Globus pallidus (tissue), 1 donor: ENCODE results near the gene ZFYVE9.
"Not testable (repeated sequence)": the region's sequence is repeated elsewhere in the genome, so short reads cannot be mapped to it uniquely, and the experiment has no call there.

Experiments
- DNase-seq: peaks from one replicate; pipeline ENCODE4 v3.0.0-alpha.2; 2015; ENCODE audit warnings: low spot score

Gene ZFYVE9

DNA sequence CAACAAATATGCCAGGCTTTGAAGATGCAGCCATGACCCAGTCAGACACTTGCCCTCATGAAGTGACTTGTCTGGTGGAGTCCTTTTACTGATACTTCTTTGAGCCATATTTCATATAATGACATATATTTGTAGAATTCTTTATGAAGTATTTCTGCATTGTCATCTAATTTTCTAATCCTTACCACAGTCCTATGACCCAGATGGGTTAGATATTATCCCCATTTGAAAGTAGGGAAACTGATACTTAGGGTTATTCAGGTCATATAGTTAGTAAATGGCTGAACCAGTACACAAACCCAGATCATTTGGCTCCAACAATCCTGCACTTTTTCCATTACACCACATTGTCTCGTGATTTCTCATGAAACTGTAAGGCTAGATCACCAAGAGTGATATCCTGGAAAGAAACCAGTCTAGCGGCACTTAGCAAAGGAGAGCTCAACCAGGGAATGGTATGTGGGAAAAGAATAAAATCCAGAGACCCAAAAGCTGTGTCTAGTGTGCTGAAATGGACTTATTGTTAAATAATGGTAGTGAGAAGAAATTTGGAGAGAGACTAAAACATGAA is 49.6 kb downstream of the ZFYVE9 start:
- no peak for DNase-seq

DNA sequence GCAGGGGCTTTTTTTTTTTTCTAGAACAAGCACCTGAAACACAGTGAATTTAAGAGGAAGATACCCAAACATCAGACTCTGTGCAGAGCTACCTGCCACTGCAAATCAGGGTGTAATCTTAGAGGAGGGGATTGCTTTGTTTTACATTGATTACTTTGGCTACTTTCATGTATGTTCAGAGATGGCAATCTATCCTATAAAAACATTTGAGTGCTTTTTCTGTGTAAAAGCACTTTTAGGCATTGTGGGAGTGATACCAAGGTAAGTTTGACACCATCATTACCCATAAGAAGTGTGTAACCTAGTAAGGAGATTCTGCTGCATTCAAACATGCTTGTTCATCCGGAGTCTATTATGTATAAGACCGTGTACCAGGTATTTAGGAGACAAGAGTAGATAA is 50.1 kb downstream of the ZFYVE9 start:
- DNase-seq: no peak

DNA sequence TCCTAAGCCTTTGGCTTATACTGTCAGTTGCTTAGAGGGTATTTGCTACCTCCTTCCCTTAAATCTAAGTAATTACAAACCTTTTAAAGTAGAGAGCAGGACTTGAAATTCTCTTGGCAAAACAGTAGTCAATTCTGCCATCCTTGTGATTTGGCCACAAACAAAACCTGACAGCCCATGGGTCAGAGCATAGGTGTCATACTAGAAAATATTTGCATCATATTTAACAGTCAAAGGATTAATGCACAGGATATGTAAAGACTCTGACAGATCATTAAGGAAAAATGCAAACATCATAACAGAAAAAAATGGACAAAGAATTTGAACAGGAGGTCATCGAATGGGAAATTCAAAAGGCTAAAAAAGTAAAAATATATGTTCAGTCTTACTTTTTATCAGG is 50.5 kb downstream of the ZFYVE9 start:
- DNase-seq: no peak

DNA sequence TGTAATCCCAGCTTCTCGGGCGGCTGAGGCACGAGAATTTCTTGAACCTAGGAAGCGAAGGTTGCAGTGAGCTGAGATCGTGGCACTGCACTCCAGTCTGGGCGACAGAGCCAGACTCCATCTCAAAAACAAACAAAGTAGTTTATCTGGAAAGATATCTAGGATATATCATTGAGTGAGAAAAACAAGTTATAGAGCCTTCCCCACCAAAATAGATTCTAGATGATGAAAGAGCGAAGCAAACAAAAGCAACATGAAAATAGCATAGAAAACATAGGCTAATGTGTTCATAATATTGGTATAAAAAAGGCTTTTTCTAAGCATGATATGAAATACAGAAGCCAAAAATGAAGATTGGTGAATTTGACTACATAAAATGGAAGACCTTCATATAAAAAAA is 52.1 kb downstream of the ZFYVE9 start:
- DNase-seq: no peak

DNA sequence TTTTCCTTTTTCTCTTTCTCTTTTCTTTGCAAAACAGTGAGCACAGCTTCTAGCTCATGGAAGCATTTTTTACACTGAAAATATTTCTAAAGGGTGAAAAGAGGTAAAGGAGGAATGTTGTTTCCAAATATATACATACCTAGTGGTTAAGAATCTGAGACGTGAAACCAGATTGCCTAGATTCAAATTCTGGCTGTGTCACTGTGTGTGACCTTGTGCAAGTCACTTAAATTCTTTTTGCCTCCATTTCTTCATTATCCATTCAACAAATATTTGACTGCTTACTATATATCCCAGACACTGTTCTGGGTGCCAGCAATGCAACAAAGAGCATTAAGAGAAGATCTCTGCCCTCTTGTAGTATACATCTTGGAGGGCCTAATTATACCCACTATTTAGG is 53.3 kb downstream of the ZFYVE9 start:
- DNase-seq: no peak

DNA sequence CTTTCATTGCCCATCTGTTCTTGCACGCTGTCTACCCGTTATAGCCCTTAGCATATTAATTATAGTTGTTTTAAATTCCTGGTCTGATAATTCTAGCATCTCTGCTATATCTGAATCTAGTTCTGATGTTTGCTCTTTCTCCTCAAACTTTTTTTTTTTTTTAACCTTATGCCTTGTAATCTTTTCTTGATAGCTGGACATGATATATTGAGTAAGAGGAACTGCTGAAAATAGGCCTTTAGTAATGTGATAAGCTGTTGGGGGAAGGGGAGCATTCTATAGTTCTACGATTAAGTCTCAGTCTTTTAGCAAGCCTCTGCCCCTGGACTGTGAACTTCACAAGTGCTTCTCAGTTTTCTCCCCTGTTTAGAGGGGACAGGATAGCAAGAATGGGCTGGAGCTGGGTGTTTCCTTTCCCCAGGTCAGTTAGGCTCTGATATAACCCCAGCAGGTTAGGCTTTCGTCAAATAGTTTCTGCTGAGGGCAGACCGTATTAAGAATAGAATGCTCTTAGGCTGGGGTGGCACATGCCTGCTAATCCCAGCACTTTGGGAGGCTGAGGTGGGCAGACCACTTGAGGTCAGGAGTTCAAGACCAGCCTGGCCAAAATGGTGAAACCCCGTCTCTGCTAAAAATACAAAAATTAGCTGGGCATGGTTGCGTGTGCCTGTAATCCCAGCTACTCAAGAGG is 62.2 kb downstream of the ZFYVE9 start:
- DNase-seq: no peak

DNA sequence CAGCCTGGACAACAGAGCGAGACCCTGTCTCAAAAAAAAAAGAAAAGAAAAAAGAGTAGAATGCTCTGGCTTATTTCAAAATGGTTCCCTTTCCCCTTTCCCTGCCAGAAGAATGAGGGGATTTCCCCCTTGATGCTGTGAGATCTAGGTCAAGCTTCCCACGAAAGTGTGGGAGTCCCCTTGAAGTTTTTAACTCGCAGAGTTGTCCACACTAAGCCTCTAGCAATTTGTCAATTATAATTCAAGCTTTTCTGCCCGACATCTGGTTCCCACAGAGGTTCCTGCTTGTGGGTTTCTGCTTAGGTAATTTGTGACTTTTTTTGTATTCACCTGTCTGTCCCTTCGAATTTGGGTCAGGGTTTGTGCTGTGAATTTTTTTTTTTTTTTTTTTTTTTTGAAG is 62.8 kb downstream of the ZFYVE9 start:
- no peak for DNase-seq

DNA sequence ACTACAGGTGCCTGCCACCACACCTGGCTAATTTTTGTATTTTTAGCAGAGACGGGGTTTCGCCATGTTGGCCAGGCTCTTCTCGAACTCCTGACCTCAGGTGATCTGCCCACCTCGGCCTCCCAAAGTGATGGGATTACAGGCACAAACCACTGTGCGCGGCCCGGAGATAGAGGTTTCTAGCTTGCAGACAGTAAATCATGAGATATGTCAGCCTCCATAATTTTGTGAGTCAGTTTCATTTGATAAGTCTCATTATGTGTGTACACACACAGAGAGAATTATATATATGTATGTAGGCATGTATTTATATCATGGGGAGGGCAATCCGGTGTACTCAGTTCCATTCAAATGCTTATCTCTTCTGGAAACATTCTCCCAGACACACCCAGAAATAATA is 64.8 kb downstream of the ZFYVE9 start:
- DNase-seq: not testable (repeated sequence)

DNA sequence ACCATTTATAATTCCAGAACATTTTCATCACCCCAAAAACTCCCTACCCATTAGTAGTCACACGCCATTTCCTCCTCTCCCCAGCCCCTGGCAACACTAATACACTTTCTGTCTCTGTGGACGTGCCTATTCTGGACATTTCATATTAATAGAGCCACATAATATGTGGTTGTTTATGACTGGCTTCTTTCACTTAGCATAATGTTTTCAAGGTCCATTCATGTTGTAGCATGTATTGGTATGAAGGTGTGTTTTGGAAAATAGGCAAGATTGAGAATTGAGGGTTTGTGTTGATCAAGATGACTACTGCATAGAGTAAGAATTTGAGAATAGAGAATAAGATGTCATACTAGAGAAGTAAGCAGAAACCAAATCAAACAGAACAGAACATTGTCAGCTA is 67.5 kb downstream of the ZFYVE9 start:
- DNase-seq: no peak

DNA sequence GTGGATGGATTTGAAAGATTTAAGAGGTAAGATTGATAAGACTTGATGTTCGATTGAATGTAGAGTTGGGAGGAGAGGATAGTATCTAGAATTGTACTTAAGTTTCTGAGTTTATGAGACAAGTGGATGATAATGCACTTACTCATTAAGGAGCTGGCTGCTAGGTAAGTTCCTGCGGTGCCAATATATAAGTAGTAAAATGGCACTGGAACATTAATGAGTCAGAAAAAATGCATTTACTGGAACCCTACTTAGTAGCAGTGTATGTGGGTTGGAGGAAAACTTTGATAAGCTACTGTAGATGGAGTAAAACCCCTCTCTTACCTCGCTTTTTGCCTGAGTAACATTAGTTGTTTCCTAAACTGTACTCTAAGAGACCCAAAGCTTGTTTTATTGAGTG is 68.2 kb downstream of the ZFYVE9 start:
- no peak for DNase-seq

DNA sequence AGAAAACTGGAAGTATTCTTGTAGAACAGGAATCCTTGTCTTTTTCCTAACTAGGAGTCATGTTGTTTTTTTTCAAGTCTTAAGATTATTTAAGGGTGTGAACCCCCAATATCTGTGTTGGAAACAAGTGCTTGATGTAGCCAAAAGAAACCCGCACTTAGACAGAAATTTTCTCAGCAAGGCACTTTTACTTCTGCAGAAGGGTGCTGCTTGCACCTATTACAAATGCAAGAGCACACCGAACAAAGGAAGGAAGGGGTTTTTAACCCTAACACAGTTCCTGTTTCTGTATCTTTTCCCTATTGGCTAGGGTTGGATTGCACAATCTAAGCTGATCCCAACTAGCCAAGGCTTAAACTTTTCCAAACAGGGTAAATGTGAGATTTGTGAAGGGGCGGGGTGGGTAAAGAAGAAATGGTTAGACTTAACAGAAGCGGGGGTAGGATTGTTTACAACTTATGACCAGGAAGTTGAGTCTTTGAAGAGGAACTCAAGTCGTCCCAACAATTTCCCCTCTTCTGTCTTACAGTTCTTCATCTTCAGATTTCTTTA is 75.1 kb downstream of the ZFYVE9 start:
- DNase-seq: no peak

DNA sequence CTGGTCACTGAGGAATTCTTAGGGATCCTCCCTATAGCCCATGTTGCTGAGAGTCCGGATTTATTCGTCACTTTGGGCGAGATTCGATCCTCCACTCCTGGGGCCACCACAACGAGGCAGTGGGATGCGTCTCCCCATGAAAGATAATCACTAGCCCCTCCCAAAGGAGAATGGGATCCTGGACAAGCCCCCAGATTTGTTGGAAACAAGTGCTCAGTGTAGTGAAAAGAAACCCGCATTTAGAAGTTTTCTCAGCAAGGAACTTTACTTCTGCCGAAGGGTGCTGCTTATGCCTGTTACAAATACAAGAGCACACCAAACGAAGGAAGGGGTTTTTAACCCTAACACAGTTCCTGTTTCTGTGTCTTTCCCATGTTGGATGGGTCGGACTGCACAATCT is 83.3 kb downstream of the ZFYVE9 start:
- no peak for DNase-seq

DNA sequence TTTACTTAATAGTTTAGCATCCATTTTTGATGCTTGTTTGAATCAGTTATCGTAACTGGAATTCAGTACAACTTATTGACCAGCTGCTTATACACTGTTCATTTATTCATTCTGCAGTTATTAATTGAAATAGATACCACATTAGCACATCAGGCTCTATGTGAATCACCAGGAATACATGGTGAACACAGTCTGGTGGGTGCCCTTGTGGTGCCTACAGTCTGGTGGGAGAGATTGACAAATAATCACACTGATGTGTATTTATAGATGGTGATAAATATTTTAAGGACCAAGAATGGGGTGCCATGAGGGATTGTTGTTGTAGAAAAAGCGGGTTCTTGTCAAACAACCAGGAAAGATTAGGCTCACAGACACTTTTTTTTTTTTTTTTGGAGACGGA is 87.6 kb downstream of the ZFYVE9 start:
- no peak for DNase-seq

DNA sequence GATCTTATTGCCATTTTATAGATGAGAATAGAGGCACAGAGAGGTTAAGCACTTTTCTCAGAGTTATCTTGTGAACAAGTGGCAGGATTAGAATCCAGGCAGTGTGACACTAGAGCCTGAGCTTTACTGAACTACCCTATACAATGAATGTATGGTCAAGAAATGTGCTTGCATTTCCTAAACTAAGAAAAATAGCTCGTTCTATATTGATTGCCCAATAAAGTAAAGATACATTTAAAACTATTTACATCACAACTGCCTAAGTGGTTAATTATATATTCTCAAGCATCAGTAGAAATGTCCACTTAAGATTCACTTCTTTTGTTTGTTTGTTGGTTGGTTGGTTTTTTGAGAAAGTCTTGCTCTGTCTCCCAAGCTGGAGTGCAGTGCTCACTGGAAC is 91.6 kb downstream of the ZFYVE9 start:
- no peak for DNase-seq

DNA sequence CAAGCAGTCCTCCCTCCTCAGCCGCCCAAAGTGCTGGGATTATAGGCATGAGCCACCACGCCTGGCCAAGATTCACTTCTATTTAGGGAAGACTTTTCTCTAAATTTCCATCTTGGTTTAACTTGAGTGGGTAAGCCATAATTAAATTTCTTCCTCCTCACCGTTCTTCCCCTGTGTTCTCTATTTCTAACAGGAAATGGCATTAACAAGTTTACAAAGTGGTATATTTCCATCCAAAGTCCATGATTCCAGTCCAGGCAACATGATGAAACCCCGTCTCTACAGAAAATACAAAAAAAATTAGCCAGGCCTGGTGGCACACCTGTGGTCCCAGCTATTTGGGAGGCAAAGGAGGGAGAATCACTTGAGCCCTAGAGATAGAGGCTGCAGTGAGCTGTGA is 92.1 kb downstream of the ZFYVE9 start:
- no peak for DNase-seq

DNA sequence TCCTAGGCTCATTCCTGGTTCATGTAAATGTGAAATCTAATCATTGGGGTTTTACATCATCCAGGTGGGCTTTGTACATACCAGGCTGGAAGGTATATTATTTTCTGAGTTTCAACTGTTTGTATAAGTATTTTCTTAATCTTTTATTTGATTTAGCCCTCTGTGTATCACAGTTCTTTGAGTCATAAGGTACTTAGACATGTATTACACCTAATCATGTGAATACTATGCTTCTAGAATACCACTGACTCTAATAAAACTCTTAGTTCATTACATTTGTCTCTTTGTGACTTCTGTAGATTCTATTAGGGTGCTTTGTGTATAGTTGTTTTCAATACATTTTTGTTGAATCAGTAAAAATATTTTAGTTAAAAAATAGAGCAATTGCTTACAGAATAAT is 92.8 kb downstream of the ZFYVE9 start:
- DNase-seq: no peak

DNA sequence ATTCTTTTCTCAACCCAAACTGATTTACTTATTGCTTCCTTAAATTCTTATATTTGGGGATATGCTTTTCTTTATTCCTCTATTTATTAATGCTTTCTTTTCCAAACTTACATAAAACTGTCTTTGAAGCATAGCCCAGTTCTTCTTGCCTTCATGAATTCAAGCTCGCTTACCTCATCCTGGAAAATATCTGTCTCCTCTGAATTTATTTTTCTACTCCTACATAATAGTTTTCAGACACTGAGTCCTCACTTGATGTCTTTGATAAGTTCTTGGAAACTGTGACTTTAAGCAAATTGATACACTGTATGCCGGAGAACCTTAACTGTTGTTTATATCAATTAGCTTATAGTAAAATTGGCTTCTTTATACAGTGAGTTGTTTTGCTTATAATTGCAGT is 93.8 kb downstream of the ZFYVE9 start:
- no peak for DNase-seq

DNA sequence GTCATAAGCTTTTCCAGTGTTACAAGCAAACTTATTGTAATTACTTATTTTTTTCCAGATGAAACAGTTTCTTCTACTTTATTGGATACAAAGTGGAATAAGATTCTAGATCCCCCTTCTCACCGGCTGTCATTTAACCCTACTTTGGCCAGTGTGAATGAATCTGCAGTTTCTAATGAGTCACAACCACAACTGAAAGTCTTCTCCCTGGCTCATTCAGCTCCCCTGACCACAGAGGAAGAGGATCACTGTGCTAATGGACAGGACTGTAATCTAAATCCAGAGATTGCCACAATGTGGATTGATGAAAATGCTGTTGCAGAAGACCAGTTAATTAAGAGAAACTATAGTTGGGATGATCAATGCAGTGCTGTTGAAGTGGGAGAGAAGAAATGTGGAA is 95.5 kb downstream of the ZFYVE9 start:
- DNase-seq: no peak

DNA sequence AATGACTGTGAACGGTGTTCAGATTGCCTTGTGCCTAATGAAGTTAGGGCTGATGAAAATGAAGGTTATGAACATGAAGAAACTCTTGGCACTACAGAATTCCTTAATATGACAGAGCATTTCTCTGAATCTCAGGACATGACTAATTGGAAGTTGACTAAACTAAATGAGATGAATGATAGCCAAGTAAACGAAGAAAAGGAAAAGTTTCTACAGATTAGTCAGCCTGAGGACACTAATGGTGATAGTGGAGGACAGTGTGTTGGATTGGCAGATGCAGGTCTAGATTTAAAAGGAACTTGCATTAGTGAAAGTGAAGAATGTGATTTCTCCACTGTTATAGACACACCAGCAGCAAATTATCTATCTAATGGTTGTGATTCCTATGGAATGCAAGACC is 96.6 kb downstream of the ZFYVE9 start:
- no peak for DNase-seq

DNA sequence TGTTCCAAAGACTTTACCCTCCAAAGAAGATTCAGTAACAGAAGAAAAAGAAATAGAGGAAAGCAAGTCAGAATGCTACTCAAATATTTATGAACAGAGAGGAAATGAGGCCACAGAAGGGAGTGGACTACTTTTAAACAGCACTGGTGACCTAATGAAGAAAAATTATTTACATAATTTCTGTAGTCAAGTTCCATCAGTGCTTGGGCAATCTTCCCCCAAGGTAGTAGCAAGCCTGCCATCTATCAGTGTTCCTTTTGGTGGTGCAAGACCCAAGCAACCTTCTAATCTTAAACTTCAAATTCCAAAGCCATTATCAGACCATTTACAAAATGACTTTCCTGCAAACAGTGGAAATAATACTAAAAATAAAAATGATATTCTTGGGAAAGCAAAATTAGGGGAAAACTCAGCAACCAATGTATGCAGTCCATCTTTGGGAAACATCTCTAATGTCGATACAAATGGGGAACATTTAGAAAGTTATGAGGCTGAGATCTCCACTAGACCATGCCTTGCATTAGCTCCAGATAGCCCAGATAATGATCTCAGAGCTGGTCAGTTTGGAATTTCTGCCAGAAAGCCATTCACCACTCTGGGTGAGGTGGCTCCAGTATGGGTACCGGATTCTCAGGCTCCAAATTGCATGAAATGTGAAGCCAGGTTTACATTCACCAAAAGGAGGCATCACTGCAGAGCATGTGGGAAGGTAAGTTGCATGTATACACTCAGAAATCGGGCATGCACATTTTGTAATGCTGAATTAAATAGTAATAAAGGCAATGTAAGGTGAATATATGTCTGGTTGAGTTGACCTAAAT is 97.2 kb downstream of the ZFYVE9 start:
- no peak for DNase-seq

DNA sequence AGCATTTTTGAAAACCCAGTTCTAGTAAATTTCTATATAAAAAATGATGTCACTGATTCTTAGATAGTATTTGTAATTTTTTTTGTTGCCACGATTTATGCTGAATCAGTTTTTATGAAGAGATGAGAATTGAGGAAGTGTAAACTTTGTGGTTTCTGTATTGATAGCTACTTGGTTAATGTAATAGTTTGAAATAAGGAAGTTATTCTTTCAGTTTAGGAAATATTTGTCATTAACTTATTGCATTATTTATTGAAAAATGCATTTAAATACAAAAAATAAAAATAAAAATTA is 97.8 kb downstream of the ZFYVE9 start:
- no peak for DNase-seq

DNA sequence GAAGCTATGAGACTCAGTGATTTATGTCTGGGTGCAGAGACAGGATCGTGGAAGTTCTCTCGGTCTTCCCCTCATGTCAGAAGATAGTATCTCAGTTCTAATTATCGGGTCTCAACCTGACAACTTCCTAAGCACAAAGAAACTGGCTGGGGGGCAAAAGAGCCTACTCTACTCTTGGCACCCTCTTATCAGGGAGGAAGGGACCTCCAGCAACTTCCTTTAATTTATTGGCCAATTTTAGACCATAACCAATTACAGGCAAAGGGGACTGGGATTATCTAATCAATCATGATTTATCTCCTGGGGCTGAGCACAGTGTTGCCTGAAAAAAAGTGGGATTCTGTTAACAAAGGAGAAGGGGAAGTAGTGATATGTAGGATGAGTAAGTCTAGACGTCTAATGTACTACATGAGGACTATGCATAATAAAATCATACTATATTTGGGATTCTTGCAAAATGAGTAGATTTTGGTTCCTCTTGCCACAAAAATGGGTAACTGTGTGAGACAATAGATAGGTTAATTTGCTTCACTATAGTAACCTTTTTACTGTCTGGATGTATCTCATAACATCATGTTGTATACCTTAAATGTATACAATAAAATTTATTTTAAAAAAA is 98.8 kb downstream of the ZFYVE9 start:
- no peak for DNase-seq
